ENCODE measurements around the gene PPFIA4.

GRCh38 chr1:203043830-203044545 lies 17.7 kb downstream of the PPFIA4 start:
- TF ChIP-seq L3MBTL2 (conservative IDR thresholded peaks at IDR 0.05) (no peak), HDGF (IDR thresholded peaks at IDR 0.05; ENCODE audit: borderline replicate concordance) (no peak), ZNF384 (IDR thresholded peaks at IDR 0.05) (no peak), SP1 (IDR thresholded peaks at IDR 0.05) (no peak), NFRKB (IDR thresholded peaks at IDR 0.05) (no peak), SUZ12 (IDR thresholded peaks at IDR 0.05) (no peak), BHLHE40 (IDR thresholded peaks at IDR 0.05; ENCODE audit: borderline replicate concordance) (no peak), ELF4 (IDR thresholded peaks at IDR 0.05) (no peak)
